ENCODE data around the gene TMEM62.
"Not testable (repeated sequence)": the region's sequence is repeated elsewhere in the genome, so short reads cannot be mapped to it uniquely, and the experiment has no call there.

- TF ChIP-seq EZH2 (IDR thresholded peaks at IDR 0.05; ENCODE audit: insufficient read depth, poor library complexity, severe bottlenecking); EZH2phosphoT487 (IDR thresholded peaks at IDR 0.05; ENCODE audit: insufficient read depth, low read depth): not testable (repeated sequence)
Observed at GRCh38 chr15:43167261-43167660, 33.9 kb downstream of the TMEM62 start.

All from GM23248 (cell line).